Spleen (tissue), 7 donors: ENCODE measurements around the gene OPN5.

Experiments
- POLR2A ChIP-seq, 3 donors: fragments of 450-650 bp; IDR thresholded peaks; one replicate each; pipeline ENCODE4 v1.5.1; 2017; ENCODE audit warnings: antibody characterized with exemption in 3 of 3, mild to moderate bottlenecking in 1 of 3
- POLR2AphosphoS5 ChIP-seq, 3 donors: sonication (generic); formaldehyde crosslinking; IDR thresholded peaks; one replicate each; pipeline ENCODE4 v1.5.1; 2017; ENCODE audit warnings: antibody characterized with exemption in 3 of 3
- TF ChIP-seq, protein P1 (sequence below), 11 experiments: fragments of 200-600 bp in 7 of 11; fragments of 450-650 bp in 4 of 11; sonication (generic) in 4 of 11; IDR thresholded peaks in 8 of 11; conservative IDR thresholded peaks in 3 of 11; 1 replicate in 7 of 11; 2 replicates in 4 of 11; pipeline versions ENCODE4 v1.4.0 to v1.8.0; 2016 to 2021; ENCODE audit warnings: antibody characterized with exemption in 11 of 11, inconsistent platforms in 4 of 11, mild to moderate bottlenecking in 1 of 11
- donor health status: DM: no; HTN: no; CAD: no; lungs with moderate emphysema.
- donor health status: DM: no; HTN: no; CAD: no.
- donor health status: DM: no; HTN: no; CAD: no.

- TF ChIP-seq, protein P1, sequence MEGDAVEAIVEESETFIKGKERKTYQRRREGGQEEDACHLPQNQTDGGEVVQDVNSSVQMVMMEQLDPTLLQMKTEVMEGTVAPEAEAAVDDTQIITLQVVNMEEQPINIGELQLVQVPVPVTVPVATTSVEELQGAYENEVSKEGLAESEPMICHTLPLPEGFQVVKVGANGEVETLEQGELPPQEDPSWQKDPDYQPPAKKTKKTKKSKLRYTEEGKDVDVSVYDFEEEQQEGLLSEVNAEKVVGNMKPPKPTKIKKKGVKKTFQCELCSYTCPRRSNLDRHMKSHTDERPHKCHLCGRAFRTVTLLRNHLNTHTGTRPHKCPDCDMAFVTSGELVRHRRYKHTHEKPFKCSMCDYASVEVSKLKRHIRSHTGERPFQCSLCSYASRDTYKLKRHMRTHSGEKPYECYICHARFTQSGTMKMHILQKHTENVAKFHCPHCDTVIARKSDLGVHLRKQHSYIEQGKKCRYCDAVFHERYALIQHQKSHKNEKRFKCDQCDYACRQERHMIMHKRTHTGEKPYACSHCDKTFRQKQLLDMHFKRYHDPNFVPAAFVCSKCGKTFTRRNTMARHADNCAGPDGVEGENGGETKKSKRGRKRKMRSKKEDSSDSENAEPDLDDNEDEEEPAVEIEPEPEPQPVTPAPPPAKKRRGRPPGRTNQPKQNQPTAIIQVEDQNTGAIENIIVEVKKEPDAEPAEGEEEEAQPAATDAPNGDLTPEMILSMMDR (IDR thresholded peaks at IDR 0.05 in 8 of 11, conservative IDR thresholded peaks at IDR 0.05 in 3 of 11), result no peak
- TF ChIP-seq POLR2AphosphoS5 (IDR thresholded peaks at IDR 0.05), result no peak
- TF ChIP-seq POLR2A (IDR thresholded peaks at IDR 0.05), result no peak
Measured at GRCh38 chr6:47834196-47834595, 52.4 kb downstream of the OPN5 start.
